Tibial nerve (tissue), 4 donors: ENCODE results near the gene CNGB1. TPM values are rescaled to one million over a fixed set of nuclear protein-coding genes. Genes with fewer than 3 reads are reported as not detected.

ENCODE experiments used
- DNase-seq, 2 donors: peaks; one replicate each; pipeline ENCODE4 v3.0.0-alpha.2; 2019; ENCODE audit warnings: low spot score in 2 of 2
- H3K27ac ChIP-seq, 4 donors: fragments of 200-600 bp; sonication (generic) in 3 of 4; one replicate each; pipeline ENCODE4 v1.5.1; 2017 to 2019; ENCODE audit warnings: mild to moderate bottlenecking in 1 of 4
- H3K27me3 ChIP-seq, 2 donors: fragments of 200-600 bp; sonication (generic) in 1 of 2; one replicate each; pipeline versions ENCODE4 v1.5.1 to v1.6.0; 2017 to 2019
- H3K36me3 ChIP-seq, 3 donors: fragments of 200-600 bp; sonication (generic); one replicate each; pipeline ENCODE4 v1.5.1; 2018 to 2019
- H3K4me1 ChIP-seq, 4 donors: fragments of 200-600 bp; sonication (generic) in 3 of 4; one replicate each; pipeline ENCODE4 v1.5.1; 2017 to 2019
- H3K4me3 ChIP-seq, 4 donors: fragments of 200-600 bp; sonication (generic) in 3 of 4; one replicate each; pipeline ENCODE4 v1.5.1; 2017 to 2019; ENCODE audit warnings: mild to moderate bottlenecking in 1 of 4, moderate library complexity in 1 of 4
- H3K9me3 ChIP-seq, 4 donors: fragments of 200-600 bp; sonication (generic) in 3 of 4; one replicate each; pipeline ENCODE4 v1.5.1; 2017 to 2019
- CTCF ChIP-seq, 5 experiments: fragments of 200-600 bp in 3 of 5; fragments of 450-650 bp in 2 of 5; sonication (generic) in 3 of 5; IDR thresholded peaks; one replicate each; pipeline ENCODE4 v1.5.1; 2016 to 2019; ENCODE audit warnings: antibody characterized with exemption in 5 of 5, mild to moderate bottlenecking in 3 of 5, moderate library complexity in 2 of 5
- EP300 ChIP-seq, 2 donors: sonication (generic); formaldehyde crosslinking; IDR thresholded peaks; one replicate each; pipeline ENCODE4 v1.6.1; 2017; ENCODE audit warnings: antibody characterized with exemption in 2 of 2, mild to moderate bottlenecking in 1 of 2
- POLR2A ChIP-seq, 2 donors: fragments of 450-650 bp; IDR thresholded peaks; one replicate each; pipeline ENCODE4 v1.6.1; 2017; ENCODE audit warnings: antibody characterized with exemption in 2 of 2, mild to moderate bottlenecking in 2 of 2, moderate library complexity in 2 of 2
- WGBS, 2 donors: methylation state at CpG; one replicate each; pipeline ENCODE4 v1.1.5; 2018; 5-methylcytosine and 5-hydroxymethylcytosine counted together
- total RNA-seq, 4 donors: library from RNA; depleted of rRNA; stranded (reverse); fragments of >200 nt; gene quantifications; one replicate each; pipeline ENCODE4 v1.1.0, GENCODE V29; 2016

Gene CNGB1
- total RNA-seq, 4 donors from 2014 or later: not detected

- Histone ChIP-seq H3K4me1 (no peaks in the 10 kb centered on the region), H3K27ac (no peak overlapping the region), H3K27me3 (peaks cover 0 to 5% of the 10 kb centered on the region in 2 donors), H3K9me3 (no peaks in the 10 kb centered on the region), H3K36me3 (no peaks in the 10 kb centered on the region), H3K4me3 (no peak overlapping the region)
- no peak for DNase-seq
- TF ChIP-seq POLR2A (IDR thresholded peaks at IDR 0.05) (no peak), CTCF (IDR thresholded peaks at IDR 0.05) (no peak), EP300 (IDR thresholded peaks at IDR 0.05) (no peak)
- 70 to 82% methylated on average over 5 of the region's 5 CpGs for WGBS, 2 donors
Observed at GRCh38 chr16:57949595-57950238, 21.2 kb downstream of the CNGB1 start.

GRCh38 chr16:57949013-57949412, 21.9 kb downstream of the CNGB1 start:
- Histone ChIP-seq H3K9me3 (no peaks in the 10 kb centered on the region), H3K27ac (no peak overlapping the region), H3K27me3 (peaks cover 0 to 5% of the 10 kb centered on the region in 2 donors), H3K4me3 (no peak overlapping the region), H3K4me1 (no peaks in the 10 kb centered on the region), H3K36me3 (no peaks in the 10 kb centered on the region)
- TF ChIP-seq POLR2A (IDR thresholded peaks at IDR 0.05) (no peak), CTCF (IDR thresholded peaks at IDR 0.05) (no peak), EP300 (IDR thresholded peaks at IDR 0.05) (no peak)
- WGBS, 2 donors: 8 to 14% methylated on average over 2 of the region's 2 CpGs
- DNase-seq: no peak

DNA sequence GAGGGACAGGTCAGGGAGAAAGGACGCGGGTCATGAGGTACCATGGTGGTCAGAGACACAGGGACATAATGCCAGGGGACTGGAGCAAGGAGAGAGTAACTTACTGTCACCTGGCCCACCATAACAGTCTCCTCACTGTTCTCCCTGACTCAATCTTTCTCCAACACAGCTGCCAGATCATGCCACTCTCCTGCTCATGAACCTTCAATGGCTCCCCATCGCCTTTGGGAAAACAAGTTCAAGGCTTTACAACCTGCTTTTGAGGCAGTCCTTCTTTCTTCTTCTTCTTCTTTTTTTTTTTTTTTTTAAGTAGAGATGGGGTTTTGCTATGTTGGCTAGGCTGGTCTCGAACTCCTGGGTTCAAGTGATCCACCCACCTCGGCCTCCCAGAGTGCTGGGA, 22.9 kb downstream of the CNGB1 start:
- peaks cover 0 to 5% of the 10 kb centered on the region in 2 donors for H3K27me3 ChIP-seq

GRCh38 chr16:57947261-57947660, 23.7 kb downstream of the CNGB1 start:
- peaks cover 0 to 5% of the 10 kb centered on the region in 2 donors for H3K27me3 ChIP-seq
- H3K27ac ChIP-seq: no peak overlapping the region
- H3K36me3 ChIP-seq: no peaks in the 10 kb centered on the region
- no peak overlapping the region for H3K4me3 ChIP-seq
- H3K9me3 ChIP-seq: no peaks in the 10 kb centered on the region
- no peak for DNase-seq
- TF ChIP-seq CTCF (IDR thresholded peaks at IDR 0.05) (no peak), POLR2A (IDR thresholded peaks at IDR 0.05) (no peak), EP300 (IDR thresholded peaks at IDR 0.05) (no peak)
- 83 to 95% methylated on average over 2 of the region's 2 CpGs for WGBS, 2 donors
- no peaks in the 10 kb centered on the region for H3K4me1 ChIP-seq

More for the DNA sequence above, 22.9 kb downstream of the CNGB1 start:
- H3K9me3 ChIP-seq: no peaks in the 10 kb centered on the region
- DNase-seq: no peak
- H3K27ac ChIP-seq: no peak overlapping the region
- TF ChIP-seq EP300 (IDR thresholded peaks at IDR 0.05): no peak
- no peak for TF ChIP-seq POLR2A (IDR thresholded peaks at IDR 0.05)
- no peak for TF ChIP-seq CTCF (IDR thresholded peaks at IDR 0.05)
- WGBS, 2 donors: 91 to 92% methylated on average over 5 of the region's 5 CpGs
- no peak overlapping the region for H3K4me3 ChIP-seq
- H3K36me3 ChIP-seq: no peaks in the 10 kb centered on the region
- no peaks in the 10 kb centered on the region for H3K4me1 ChIP-seq

- no peak for DNase-seq
- no peak overlapping the region for H3K4me3 ChIP-seq
Observed at GRCh38 chr16:57946181-57946801, 24.6 kb downstream of the CNGB1 start.

More at GRCh38 chr16:57946181-57946801, 24.6 kb downstream of the CNGB1 start:
- H3K4me1 ChIP-seq: no peaks in the 10 kb centered on the region
- H3K27me3 ChIP-seq: peaks cover 0 to 2% of the 10 kb centered on the region in 2 donors
- no peaks in the 10 kb centered on the region for H3K9me3 ChIP-seq
- TF ChIP-seq POLR2A (IDR thresholded peaks at IDR 0.05) (no peak), EP300 (IDR thresholded peaks at IDR 0.05) (no peak), CTCF (IDR thresholded peaks at IDR 0.05) (no peak)
- H3K27ac ChIP-seq: no peak overlapping the region
- no peaks in the 10 kb centered on the region for H3K36me3 ChIP-seq
- WGBS, 2 donors: 77 to 80% methylated on average over 13 of the region's 13 CpGs
